ENCODE measurements around the gene NSDHL.

NSDHL gene

DNA sequence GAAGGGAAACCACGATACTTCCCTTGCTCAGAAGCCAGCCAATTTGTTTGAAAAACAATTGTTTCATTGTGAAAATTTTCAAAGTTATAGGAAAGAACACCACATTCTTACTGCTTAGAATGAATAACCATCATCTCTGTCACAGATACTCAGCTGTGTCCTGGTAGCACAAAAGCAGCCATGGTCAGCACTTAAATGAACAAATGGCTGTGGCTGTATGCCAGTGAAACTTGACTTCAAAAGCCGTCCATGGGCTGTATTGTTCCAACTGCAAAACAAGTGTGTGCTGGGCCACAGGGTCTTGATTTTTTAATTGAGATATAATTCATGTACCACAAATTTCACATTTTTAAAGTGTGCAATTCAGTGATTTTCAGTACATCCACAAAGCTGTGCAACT is 19.6 kb downstream of the NSDHL start:
- TF ChIP-seq RARB (CRISPR knock-in tag; IDR thresholded peaks at IDR 0.05) = no peak
- no peak for TF ChIP-seq OSR1 (CRISPR knock-in tag; IDR thresholded peaks at IDR 0.05)
- TF ChIP-seq ESRRG (CRISPR knock-in tag; IDR thresholded peaks at IDR 0.05) = no peak
- TF ChIP-seq ZFP30 (CRISPR knock-in tag; IDR thresholded peaks at IDR 0.05) = no peak
- no peak for TF ChIP-seq ISL1 (CRISPR knock-in tag; IDR thresholded peaks at IDR 0.05)
- no peak for TF ChIP-seq ZNF70 (CRISPR knock-in tag; IDR thresholded peaks at IDR 0.05)
- no peak for TF ChIP-seq TOX (CRISPR knock-in tag; IDR thresholded peaks at IDR 0.05; ENCODE audit: borderline replicate concordance)
- TF ChIP-seq, protein P1, sequence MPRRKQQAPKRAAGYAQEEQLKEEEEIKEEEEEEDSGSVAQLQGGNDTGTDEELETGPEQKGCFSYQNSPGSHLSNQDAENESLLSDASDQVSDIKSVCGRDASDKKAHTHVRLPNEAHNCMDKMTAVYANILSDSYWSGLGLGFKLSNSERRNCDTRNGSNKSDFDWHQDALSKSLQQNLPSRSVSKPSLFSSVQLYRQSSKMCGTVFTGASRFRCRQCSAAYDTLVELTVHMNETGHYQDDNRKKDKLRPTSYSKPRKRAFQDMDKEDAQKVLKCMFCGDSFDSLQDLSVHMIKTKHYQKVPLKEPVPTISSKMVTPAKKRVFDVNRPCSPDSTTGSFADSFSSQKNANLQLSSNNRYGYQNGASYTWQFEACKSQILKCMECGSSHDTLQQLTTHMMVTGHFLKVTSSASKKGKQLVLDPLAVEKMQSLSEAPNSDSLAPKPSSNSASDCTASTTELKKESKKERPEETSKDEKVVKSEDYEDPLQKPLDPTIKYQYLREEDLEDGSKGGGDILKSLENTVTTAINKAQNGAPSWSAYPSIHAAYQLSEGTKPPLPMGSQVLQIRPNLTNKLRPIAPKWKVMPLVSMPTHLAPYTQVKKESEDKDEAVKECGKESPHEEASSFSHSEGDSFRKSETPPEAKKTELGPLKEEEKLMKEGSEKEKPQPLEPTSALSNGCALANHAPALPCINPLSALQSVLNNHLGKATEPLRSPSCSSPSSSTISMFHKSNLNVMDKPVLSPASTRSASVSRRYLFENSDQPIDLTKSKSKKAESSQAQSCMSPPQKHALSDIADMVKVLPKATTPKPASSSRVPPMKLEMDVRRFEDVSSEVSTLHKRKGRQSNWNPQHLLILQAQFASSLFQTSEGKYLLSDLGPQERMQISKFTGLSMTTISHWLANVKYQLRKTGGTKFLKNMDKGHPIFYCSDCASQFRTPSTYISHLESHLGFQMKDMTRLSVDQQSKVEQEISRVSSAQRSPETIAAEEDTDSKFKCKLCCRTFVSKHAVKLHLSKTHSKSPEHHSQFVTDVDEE (CRISPR knock-in tag; IDR thresholded peaks at IDR 0.05) = no peak
- TF ChIP-seq GLIS3 (CRISPR knock-in tag; IDR thresholded peaks at IDR 0.05) = no peak
- TF ChIP-seq, protein P2, sequence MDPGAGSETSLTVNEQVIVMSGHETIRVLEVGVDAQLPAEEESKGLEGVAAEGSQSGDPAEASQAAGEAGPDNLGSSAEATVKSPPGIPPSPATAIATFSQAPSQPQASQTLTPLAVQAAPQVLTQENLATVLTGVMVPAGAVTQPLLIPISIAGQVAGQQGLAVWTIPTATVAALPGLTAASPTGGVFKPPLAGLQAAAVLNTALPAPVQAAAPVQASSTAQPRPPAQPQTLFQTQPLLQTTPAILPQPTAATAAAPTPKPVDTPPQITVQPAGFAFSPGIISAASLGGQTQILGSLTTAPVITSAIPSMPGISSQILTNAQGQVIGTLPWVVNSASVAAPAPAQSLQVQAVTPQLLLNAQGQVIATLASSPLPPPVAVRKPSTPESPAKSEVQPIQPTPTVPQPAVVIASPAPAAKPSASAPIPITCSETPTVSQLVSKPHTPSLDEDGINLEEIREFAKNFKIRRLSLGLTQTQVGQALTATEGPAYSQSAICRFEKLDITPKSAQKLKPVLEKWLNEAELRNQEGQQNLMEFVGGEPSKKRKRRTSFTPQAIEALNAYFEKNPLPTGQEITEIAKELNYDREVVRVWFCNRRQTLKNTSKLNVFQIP (CRISPR knock-in tag; IDR thresholded peaks at IDR 0.05; ENCODE audit: borderline replicate concordance, low read depth) = no peak
- no peak for TF ChIP-seq TCF4 (CRISPR knock-in tag; IDR thresholded peaks at IDR 0.05; ENCODE audit: borderline replicate concordance)
- no peak for TF ChIP-seq ZC3H10 (CRISPR knock-in tag; IDR thresholded peaks at IDR 0.05)
- no peak for TF ChIP-seq PPARA (CRISPR knock-in tag; IDR thresholded peaks at IDR 0.05; ENCODE audit: borderline replicate concordance)
- TF ChIP-seq, protein P3, sequence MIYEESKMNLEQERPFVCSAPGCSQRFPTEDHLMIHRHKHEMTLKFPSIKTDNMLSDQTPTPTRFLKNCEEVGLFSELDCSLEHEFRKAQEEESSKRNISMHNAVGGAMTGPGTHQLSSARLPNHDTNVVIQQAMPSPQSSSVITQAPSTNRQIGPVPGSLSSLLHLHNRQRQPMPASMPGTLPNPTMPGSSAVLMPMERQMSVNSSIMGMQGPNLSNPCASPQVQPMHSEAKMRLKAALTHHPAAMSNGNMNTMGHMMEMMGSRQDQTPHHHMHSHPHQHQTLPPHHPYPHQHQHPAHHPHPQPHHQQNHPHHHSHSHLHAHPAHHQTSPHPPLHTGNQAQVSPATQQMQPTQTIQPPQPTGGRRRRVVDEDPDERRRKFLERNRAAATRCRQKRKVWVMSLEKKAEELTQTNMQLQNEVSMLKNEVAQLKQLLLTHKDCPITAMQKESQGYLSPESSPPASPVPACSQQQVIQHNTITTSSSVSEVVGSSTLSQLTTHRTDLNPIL (CRISPR knock-in tag; IDR thresholded peaks at IDR 0.05; ENCODE audit: low read depth) = no peak
- no peak for ATAC-seq

DNA sequence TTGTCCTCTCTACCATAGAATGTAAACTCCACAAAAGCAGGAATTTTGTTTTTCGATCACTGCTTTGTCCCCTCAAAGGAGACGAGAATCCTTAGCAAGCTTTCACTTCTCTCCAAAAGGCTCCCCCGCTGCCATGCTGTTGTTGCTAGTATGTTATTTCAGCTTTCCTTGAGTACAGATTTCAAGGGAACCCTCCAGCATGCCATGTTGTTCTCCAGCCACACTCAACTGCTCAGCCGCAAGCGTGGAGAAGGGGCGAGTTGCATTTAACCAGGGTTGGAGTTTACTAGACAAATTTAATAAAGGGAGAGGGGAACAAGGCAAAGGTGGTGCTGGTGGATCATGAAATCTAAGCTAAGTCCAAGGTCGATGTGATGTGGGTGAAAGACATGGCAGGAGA is 23.1 kb downstream of the NSDHL start:
- ATAC-seq = no peak
- TF ChIP-seq SNAI2 (CRISPR knock-in tag; IDR thresholded peaks at IDR 0.05) (no peak), ARNTL (CRISPR knock-in tag; IDR thresholded peaks at IDR 0.05; ENCODE audit: borderline replicate concordance, low read depth) (no peak), TOX (CRISPR knock-in tag; IDR thresholded peaks at IDR 0.05; ENCODE audit: borderline replicate concordance) (no peak), ZFP3 (CRISPR knock-in tag; IDR thresholded peaks at IDR 0.05) (no peak), ZNF70 (CRISPR knock-in tag; IDR thresholded peaks at IDR 0.05) (no peak), ISL1 (CRISPR knock-in tag; IDR thresholded peaks at IDR 0.05) (no peak), BACH2 (CRISPR knock-in tag; IDR thresholded peaks at IDR 0.05; ENCODE audit: borderline replicate concordance) (no peak), ZFP30 (CRISPR knock-in tag; IDR thresholded peaks at IDR 0.05) (no peak), OSR1 (CRISPR knock-in tag; IDR thresholded peaks at IDR 0.05) (no peak), TCF4 (CRISPR knock-in tag; IDR thresholded peaks at IDR 0.05; ENCODE audit: borderline replicate concordance) (no peak), ZNF8 (CRISPR knock-in tag; IDR thresholded peaks at IDR 0.05) (no peak), ESRRG (CRISPR knock-in tag; IDR thresholded peaks at IDR 0.05) (no peak), RARB (CRISPR knock-in tag; IDR thresholded peaks at IDR 0.05) (no peak), ZC3H10 (CRISPR knock-in tag; IDR thresholded peaks at IDR 0.05) (no peak), GLIS3 (CRISPR knock-in tag; IDR thresholded peaks at IDR 0.05) (no peak)
- TF ChIP-seq, protein P2 (CRISPR knock-in tag; IDR thresholded peaks at IDR 0.05; ENCODE audit: borderline replicate concordance, low read depth) = no peak
- TF ChIP-seq, protein P4, sequence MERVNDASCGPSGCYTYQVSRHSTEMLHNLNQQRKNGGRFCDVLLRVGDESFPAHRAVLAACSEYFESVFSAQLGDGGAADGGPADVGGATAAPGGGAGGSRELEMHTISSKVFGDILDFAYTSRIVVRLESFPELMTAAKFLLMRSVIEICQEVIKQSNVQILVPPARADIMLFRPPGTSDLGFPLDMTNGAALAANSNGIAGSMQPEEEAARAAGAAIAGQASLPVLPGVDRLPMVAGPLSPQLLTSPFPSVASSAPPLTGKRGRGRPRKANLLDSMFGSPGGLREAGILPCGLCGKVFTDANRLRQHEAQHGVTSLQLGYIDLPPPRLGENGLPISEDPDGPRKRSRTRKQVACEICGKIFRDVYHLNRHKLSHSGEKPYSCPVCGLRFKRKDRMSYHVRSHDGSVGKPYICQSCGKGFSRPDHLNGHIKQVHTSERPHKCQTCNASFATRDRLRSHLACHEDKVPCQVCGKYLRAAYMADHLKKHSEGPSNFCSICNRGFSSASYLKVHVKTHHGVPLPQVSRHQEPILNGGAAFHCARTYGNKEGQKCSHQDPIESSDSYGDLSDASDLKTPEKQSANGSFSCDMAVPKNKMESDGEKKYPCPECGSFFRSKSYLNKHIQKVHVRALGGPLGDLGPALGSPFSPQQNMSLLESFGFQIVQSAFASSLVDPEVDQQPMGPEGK (CRISPR knock-in tag; IDR thresholded peaks at IDR 0.05; ENCODE audit: borderline replicate concordance) = no peak
- TF ChIP-seq, protein P3 (CRISPR knock-in tag; IDR thresholded peaks at IDR 0.05; ENCODE audit: low read depth) = no peak
- TF ChIP-seq, protein P5, sequence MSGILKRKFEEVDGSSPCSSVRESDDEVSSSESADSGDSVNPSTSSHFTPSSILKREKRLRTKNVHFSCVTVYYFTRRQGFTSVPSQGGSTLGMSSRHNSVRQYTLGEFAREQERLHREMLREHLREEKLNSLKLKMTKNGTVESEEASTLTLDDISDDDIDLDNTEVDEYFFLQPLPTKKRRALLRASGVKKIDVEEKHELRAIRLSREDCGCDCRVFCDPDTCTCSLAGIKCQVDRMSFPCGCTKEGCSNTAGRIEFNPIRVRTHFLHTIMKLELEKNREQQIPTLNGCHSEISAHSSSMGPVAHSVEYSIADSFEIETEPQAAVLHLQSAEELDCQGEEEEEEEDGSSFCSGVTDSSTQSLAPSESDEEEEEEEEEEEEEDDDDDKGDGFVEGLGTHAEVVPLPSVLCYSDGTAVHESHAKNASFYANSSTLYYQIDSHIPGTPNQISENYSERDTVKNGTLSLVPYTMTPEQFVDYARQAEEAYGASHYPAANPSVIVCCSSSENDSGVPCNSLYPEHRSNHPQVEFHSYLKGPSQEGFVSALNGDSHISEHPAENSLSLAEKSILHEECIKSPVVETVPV (CRISPR knock-in tag; IDR thresholded peaks at IDR 0.05) = no peak
- TF ChIP-seq, protein P1 (CRISPR knock-in tag; IDR thresholded peaks at IDR 0.05) = no peak

Data from SK-N-SH treated with all-trans-retinoic acid at 6 μM for 48 hours (cell line).